SK-N-SH (cell line): ENCODE results near the gene ASAP2. TPM values are rescaled to one million over a fixed set of nuclear protein-coding genes. Genes with fewer than 3 reads are reported as not detected.

Experiments
- CTCF ChIA-PET: fragments of 300-600, 350-600 bp; formaldehyde crosslinking; extraction: SDS; loops from one replicate; lab custom pipeline; 2021; lab: Yijun Ruan, JAX
- POLR2A ChIA-PET: fragments of 350-600 bp; sonication (Branson Sonifier 250); formaldehyde crosslinking; extraction: SDS; loops from one replicate; lab custom pipeline; 2020; ENCODE audit warnings: antibody characterized with exemption, inconsistent platforms; lab: Yijun Ruan, JAX
- DNase-seq: peaks from one replicate; pipeline ENCODE4 v3.0.0; 2012
- H2AFZ ChIP-seq: fragments of 200-600 bp; sonication (generic); 2 replicates; pipeline ENCODE4 v1.8.1; 2016; ENCODE audit warnings: antibody characterized with exemption, mild to moderate bottlenecking, low read depth
- H3F3A ChIP-seq: fragments of 200-600 bp; sonication (generic); replicated peaks from 2 replicates; pipeline ENCODE3; 2016; ENCODE audit warnings: antibody characterized with exemption, mild to moderate bottlenecking; ENCODE audit not compliant: insufficient read depth
- H3K27ac ChIP-seq, 2 experiments: fragments of 200-500 bp in 1 of 2; fragments of 200-600 bp in 1 of 2; sonication (Bioruptor generic) in 1 of 2; sonication (generic), shearing (Covaris generic) in 1 of 2; 2 replicates each; pipeline versions ENCODE4 v1.5.1 to v1.6.1; 2014 to 2016; ENCODE audit warnings: low read depth in 2 of 2, inconsistent platforms in 1 of 2, low read length in 1 of 2, mild to moderate bottlenecking in 1 of 2, mixed read lengths in 1 of 2
- H3K27me3 ChIP-seq: fragments of 200-600 bp; sonication (generic), shearing (Covaris generic); 2 replicates; pipeline ENCODE4 v1.6.1; 2016; ENCODE audit warnings: mixed run types; ENCODE audit not compliant: insufficient read depth
- H3K36me3 ChIP-seq, 2 experiments: fragments of 200-500 bp in 1 of 2; fragments of 200-600 bp in 1 of 2; sonication (Bioruptor generic) in 1 of 2; sonication (generic) in 1 of 2; replicated peaks in 1 of 2; 2 replicates each; pipeline versions ENCODE3 to v1.5.1; 2014 to 2016; ENCODE audit warnings: low read length in 1 of 2, mild to moderate bottlenecking in 1 of 2; ENCODE audit not compliant: insufficient read depth in 2 of 2, control insufficient read depth in 1 of 2
- H3K4me1 ChIP-seq, 2 experiments: fragments of 200-500 bp in 1 of 2; fragments of 200-600 bp in 1 of 2; sonication (Bioruptor generic) in 1 of 2; sonication (generic), shearing (Covaris generic) in 1 of 2; 2 replicates each; pipeline versions ENCODE4 v1.5.1 to v1.6.1; 2014 to 2016; ENCODE audit warnings: low read depth in 1 of 2, low read length in 1 of 2, mixed run types in 1 of 2; ENCODE audit not compliant: insufficient read depth in 2 of 2, control insufficient read depth in 1 of 2
- H3K4me2 ChIP-seq: fragments of 200-600 bp; sonication (generic), shearing (Covaris generic); 2 replicates; pipeline ENCODE4 v1.6.1; 2017; ENCODE audit warnings: mixed run types
- H3K4me3 ChIP-seq, 2 experiments: fragments of 200-500 bp in 1 of 2; fragments of 200-600 bp in 1 of 2; sonication (Bioruptor generic) in 1 of 2; sonication (generic), shearing (Covaris generic) in 1 of 2; 2 replicates each; pipeline versions ENCODE4 v1.5.1 to v1.8.1; 2014 to 2016; ENCODE audit warnings: low read depth in 2 of 2, inconsistent platforms in 1 of 2, low read length in 1 of 2, mild to moderate bottlenecking in 1 of 2, mixed read lengths in 1 of 2, moderate library complexity in 1 of 2
- H3K79me2 ChIP-seq: fragments of 200-600 bp; sonication (generic); 2 replicates; pipeline ENCODE4 v1.8.1; 2017; ENCODE audit warnings: mild to moderate bottlenecking; ENCODE audit not compliant: insufficient read depth
- H3K9ac ChIP-seq: fragments of 200-600 bp; sonication (generic); 2 replicates; pipeline ENCODE4 v1.6.1; 2017; ENCODE audit warnings: mixed run types
- H3K9me2 ChIP-seq: fragments of 200-600 bp; sonication (generic); 2 replicates; pipeline ENCODE4 v1.6.1; 2017; ENCODE audit warnings: mixed run types
- H3K9me3 ChIP-seq: fragments of 200-600 bp; sonication (generic); 2 replicates; pipeline ENCODE4 v1.6.1; 2017; ENCODE audit warnings: mixed run types, mild to moderate bottlenecking, moderate library complexity
- H4K20me1 ChIP-seq: fragments of 200-600 bp; sonication (generic); 2 replicates; pipeline ENCODE4 v1.6.1; 2017; ENCODE audit warnings: mild to moderate bottlenecking, mixed run types; ENCODE audit not compliant: insufficient read depth
- CHD2 ChIP-seq: fragments of 150-350 bp; IDR thresholded peaks from 2 replicates; pipeline ENCODE4 v1.6.1; 2018; ENCODE audit warnings: low read length; ENCODE audit not compliant: partially characterized antibody
- EP300 ChIP-seq, 2 experiments: IDR thresholded peaks; 2 replicates each; pipeline versions ENCODE4 v1.4.0 to v1.6.1; 2012; ENCODE audit warnings: borderline replicate concordance in 1 of 2, low read depth in 1 of 2, low read length in 1 of 2
- EZH2phosphoT487 ChIP-seq: fragments of 200-600 bp; sonication (generic); IDR thresholded peaks from 2 replicates; pipeline ENCODE4 v1.6.1; 2017; ENCODE audit warnings: low read depth, mixed run types, mild to moderate bottlenecking, antibody characterized with exemption, moderate library complexity, borderline replicate concordance
- GABPA ChIP-seq: IDR thresholded peaks from 2 replicates; pipeline ENCODE4 v1.4.0; 2012; ENCODE audit warnings: low read depth, mild to moderate bottlenecking
- MXI1 ChIP-seq: IDR thresholded peaks from 2 replicates; pipeline ENCODE4 v1.6.1; 2012; ENCODE audit warnings: mild to moderate bottlenecking, low read depth, low read length, improper control_type of control experiment
- NRF1 ChIP-seq: IDR thresholded peaks from 2 replicates; pipeline ENCODE4 v1.6.1; 2012; ENCODE audit warnings: low read depth, mild to moderate bottlenecking, low read length
- POLR2AphosphoS5 ChIP-seq: IDR thresholded peaks from 2 replicates; pipeline ENCODE4 v1.6.1; 2012; ENCODE audit warnings: low read depth, low read length
- RCOR1 ChIP-seq: fragments of 150-350 bp; IDR thresholded peaks from 2 replicates; pipeline ENCODE4 v1.6.1; 2017; ENCODE audit warnings: antibody characterized with exemption, low read length
- REST ChIP-seq: IDR thresholded peaks from 2 replicates; pipeline ENCODE4 v1.6.1; 2012; ENCODE audit warnings: mild to moderate bottlenecking, low read depth, low read length, moderate library complexity
- RXRA ChIP-seq: IDR thresholded peaks from 2 replicates; pipeline ENCODE4 v1.4.0; 2012; ENCODE audit warnings: low read depth, mild to moderate bottlenecking, borderline replicate concordance
- SIN3A ChIP-seq: IDR thresholded peaks from 2 replicates; pipeline ENCODE4 v1.6.1; 2012; ENCODE audit warnings: low read depth, mild to moderate bottlenecking, low read length, moderate library complexity, borderline replicate concordance
- TEAD4 ChIP-seq: IDR thresholded peaks from 2 replicates; pipeline ENCODE4 v1.4.0; 2012; ENCODE audit warnings: mild to moderate bottlenecking, borderline replicate concordance; ENCODE audit not compliant: insufficient read depth
- WGBS: methylation state at CpG from one replicate; pipeline ENCODE4 v1.1.6; 2017; ENCODE audit warnings: low lambda C conversion rate; 5-methylcytosine and 5-hydroxymethylcytosine counted together
- polyA plus RNA-seq, 3 experiments: library from polyadenylated mRNA; depleted of rRNA; stranded (reverse); fragments of >200 nt; gene quantifications; 2 replicates each; pipeline ENCODE4 v1.2.3, GENCODE V29; 2012
- TF ChIP-seq, protein P1 (sequence below): fragments of 150-350 bp; IDR thresholded peaks from 2 replicates; pipeline ENCODE4 v1.6.1; 2016; ENCODE audit warnings: mild to moderate bottlenecking, low read depth, low read length

ASAP2 gene
- polyA plus RNA-seq, 1 of the 3 experiments (the other 2 are of a cell fraction) = 37.9 TPM

DNA sequence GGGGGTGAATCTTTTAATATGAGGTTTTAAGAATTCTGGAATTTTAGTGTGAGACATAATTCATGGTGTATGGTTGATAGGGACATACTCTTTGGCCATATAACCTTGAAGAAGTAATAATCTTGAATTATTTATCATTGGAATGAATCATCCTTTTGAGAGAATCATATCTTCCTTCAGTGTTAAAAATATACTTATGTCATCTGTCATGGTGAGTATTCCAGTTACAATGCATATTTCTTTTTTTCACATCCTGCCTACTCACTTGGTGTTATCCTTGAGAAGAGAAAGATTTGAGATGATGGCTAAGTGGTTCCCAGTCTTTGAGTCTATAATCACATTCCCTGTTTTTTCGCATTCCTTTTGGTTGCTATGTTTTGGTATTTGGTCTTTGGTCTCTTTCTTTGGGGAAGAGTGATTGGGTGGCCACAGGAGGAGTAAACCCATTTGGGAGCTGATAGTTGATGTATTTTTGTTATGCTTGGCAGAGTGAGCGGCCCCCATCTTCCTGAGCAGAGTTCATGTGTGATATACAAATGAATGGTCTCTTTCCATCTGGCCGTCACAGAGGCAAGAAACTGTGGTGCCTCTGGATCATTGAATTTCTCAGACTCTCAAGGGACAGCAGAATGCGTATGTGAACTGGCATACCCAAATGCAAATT, 21.6 kb downstream of the ASAP2 start (continued):
- TF ChIP-seq POLR2AphosphoS5 = peak; percentile 85; the same call in 1 of the 2 replicates
- 0 out of 2 replicates have a peak, but pooled peaks have one; percentile 12 for TF ChIP-seq GABPA
- TF ChIP-seq NRF1 = no peak
- no peak for TF ChIP-seq EZH2phosphoT487
- TF ChIP-seq, all 33 proteins: peak for 15

DNA sequence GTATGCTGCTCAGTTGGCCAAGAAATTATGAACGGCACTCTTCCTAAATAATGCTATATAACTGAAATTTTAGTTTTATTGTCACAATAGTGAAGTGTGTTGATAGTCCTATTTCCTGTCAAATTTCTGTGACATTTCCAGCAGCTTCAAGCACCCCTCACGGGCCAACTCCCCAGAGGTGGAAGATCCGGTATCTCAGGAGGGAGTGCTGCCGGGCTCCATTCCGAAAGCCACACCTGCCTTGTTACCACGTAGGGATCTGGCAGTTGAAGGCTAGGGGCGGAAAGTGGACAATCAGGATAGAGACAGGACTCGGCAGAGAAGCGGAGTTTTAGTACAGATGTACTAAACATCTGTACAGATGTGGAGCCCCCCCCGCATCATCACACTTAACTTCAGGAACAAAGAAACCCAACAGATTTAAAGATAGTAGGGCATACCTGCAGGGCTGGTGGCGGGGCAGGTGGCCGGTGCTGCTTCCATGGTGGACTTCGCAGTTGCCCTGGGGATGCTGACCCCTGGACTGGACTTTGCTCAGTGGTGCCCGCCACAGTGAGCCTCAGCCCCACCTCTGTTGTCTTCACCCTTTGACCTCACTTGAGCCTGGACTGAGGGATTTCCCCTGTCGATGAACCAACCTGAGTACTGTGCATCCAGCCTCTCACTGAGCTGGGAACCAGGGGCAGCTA, 22.3 kb downstream of the ASAP2 start:
- TF ChIP-seq EP300 (IDR thresholded peaks at IDR 0.05; ENCODE audit: borderline replicate concordance in 1 of 2, low read depth in 1 of 2, low read length in 1 of 2) = no peak
- no peak for TF ChIP-seq CHD2
- TF ChIP-seq RCOR1 = no peak
- TF ChIP-seq POLR2AphosphoS5 = no peak
- no peak for TF ChIP-seq NRF1
- TF ChIP-seq RXRA = no peak
- TF ChIP-seq SIN3A = no peak
- no peak for TF ChIP-seq MXI1
- TF ChIP-seq EZH2phosphoT487 = no peak
- TF ChIP-seq, protein P1, sequence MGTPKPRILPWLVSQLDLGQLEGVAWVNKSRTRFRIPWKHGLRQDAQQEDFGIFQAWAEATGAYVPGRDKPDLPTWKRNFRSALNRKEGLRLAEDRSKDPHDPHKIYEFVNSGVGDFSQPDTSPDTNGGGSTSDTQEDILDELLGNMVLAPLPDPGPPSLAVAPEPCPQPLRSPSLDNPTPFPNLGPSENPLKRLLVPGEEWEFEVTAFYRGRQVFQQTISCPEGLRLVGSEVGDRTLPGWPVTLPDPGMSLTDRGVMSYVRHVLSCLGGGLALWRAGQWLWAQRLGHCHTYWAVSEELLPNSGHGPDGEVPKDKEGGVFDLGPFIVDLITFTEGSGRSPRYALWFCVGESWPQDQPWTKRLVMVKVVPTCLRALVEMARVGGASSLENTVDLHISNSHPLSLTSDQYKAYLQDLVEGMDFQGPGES = no peak
- TF ChIP-seq TEAD4 = no peak
- TF ChIP-seq REST = no peak
- DNase-seq = no peak
- ChIA-PET POLR2A (no interaction called here), CTCF (interaction anchor here (0.7 to 8.7 kb wide), 4 partner anchors 9 to 130 kb away, joined by 3 to 93 read pairs (median 4); partner anchors contain the start of gene ASAP2)
- Histone ChIP-seq H3K9me3 (no peaks in the 10 kb centered on the region), H2AFZ (no peak overlapping the region), H3K4me3 (no peak overlapping the region), H3K27ac (peak overlapping the region; percentile 99 to 100), H3K4me1 (peaks cover 81 to 93% of the 10 kb centered on the region in 2 experiments), H3K79me2 (peaks cover 89% of the 10 kb centered on the region), H3K27me3 (no peaks in the 10 kb centered on the region), H3F3A (peaks cover 55% of the 10 kb centered on the region), H3K9me2 (no peaks in the 10 kb centered on the region), H3K36me3 (peaks cover 0 to 5% of the 10 kb centered on the region in 2 experiments), H3K4me2 (peak overlapping the region; percentile 71), H3K9ac (peak overlapping the region; percentile 79; the same call in 1 of the 2 replicates), H4K20me1 (no peaks in the 10 kb centered on the region)
- WGBS = 95% methylated on average over 15 of the region's 15 CpGs
